WTC11 (cell line): ENCODE measurements around the gene ADCY5.

Source experiments
- CREB1 ChIP-seq: sonication (generic); formaldehyde crosslinking; IDR thresholded peaks from 2 replicates; pipeline ENCODE4 v1.8.0; 2023; ENCODE audit warnings: mild to moderate bottlenecking, missing genetic modification reagents
- CTCF ChIP-seq: fragments of 200-600 bp; IDR thresholded peaks from 2 replicates; pipeline ENCODE4 v1.8.0; 2022; ENCODE audit warnings: antibody characterized with exemption
- E2F4 ChIP-seq: sonication (generic); formaldehyde crosslinking; IDR thresholded peaks from 2 replicates; pipeline ENCODE4 v1.8.1; 2022; ENCODE audit warnings: low read depth, mild to moderate bottlenecking, moderate library complexity, missing genetic modification reagents, borderline replicate concordance
- GABPB1 ChIP-seq: sonication (generic); formaldehyde crosslinking; IDR thresholded peaks from 2 replicates; pipeline ENCODE4 v1.8.1; 2023; ENCODE audit warnings: mild to moderate bottlenecking, missing genetic modification reagents
- HMGA2 ChIP-seq: fragments of 250-450 bp; sonication (Bioruptor Pico); IDR thresholded peaks from 2 replicates; pipeline ENCODE4 v1.4.0; 2021; ENCODE audit warnings: mild to moderate bottlenecking, moderate library complexity
- MLX ChIP-seq: sonication (generic); formaldehyde crosslinking; IDR thresholded peaks from 2 replicates; pipeline ENCODE4 v1.8.1; 2023; ENCODE audit warnings: mild to moderate bottlenecking, missing genetic modification reagents, moderate library complexity
- SMAD4 ChIP-seq: sonication (generic); formaldehyde crosslinking; IDR thresholded peaks from 2 replicates; pipeline ENCODE4 v1.8.0; 2022; ENCODE audit warnings: mild to moderate bottlenecking, missing genetic modification reagents
- SP1 ChIP-seq: sonication (generic); formaldehyde crosslinking; conservative IDR thresholded peaks from 2 replicates; pipeline ENCODE4 v1.8.1; 2022; ENCODE audit warnings: missing genetic modification reagents
- TF ChIP-seq, protein P1 (sequence below): sonication (generic); formaldehyde crosslinking; IDR thresholded peaks from 2 replicates; pipeline ENCODE4 v1.8.0; 2022; ENCODE audit warnings: missing genetic modification reagents

DNA sequence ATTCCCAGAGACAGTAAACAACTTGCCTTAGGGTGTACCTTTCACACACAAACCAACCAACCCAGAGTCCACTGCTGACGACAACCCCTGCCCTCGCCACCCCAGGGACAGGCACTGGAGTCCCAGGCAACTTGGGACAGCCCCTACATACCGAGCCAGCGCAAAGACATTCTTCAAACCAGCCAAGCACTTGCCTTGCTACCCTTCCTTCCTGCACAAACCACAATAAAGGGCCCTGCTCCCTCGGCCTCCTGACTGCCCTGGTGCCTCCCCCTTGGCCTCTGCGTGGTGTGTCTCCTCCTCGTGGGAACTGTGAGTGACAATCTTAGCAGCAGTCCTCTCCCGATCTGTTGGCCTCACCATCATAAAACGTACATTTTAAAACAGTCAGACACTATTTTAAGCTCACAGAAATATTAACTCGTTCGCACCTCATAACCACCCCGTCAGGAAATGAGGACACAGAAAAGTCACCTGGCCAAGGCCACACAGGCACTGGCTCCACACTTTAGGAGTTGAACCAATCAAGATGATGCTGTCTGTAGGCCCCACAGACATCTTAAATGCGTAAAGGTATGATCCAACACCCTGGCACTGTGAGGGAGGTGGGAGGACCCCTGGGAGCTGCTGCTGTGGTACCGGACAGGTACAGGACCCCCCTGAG is 113.8 kb downstream of the ADCY5 start:
- TF ChIP-seq, protein P1, sequence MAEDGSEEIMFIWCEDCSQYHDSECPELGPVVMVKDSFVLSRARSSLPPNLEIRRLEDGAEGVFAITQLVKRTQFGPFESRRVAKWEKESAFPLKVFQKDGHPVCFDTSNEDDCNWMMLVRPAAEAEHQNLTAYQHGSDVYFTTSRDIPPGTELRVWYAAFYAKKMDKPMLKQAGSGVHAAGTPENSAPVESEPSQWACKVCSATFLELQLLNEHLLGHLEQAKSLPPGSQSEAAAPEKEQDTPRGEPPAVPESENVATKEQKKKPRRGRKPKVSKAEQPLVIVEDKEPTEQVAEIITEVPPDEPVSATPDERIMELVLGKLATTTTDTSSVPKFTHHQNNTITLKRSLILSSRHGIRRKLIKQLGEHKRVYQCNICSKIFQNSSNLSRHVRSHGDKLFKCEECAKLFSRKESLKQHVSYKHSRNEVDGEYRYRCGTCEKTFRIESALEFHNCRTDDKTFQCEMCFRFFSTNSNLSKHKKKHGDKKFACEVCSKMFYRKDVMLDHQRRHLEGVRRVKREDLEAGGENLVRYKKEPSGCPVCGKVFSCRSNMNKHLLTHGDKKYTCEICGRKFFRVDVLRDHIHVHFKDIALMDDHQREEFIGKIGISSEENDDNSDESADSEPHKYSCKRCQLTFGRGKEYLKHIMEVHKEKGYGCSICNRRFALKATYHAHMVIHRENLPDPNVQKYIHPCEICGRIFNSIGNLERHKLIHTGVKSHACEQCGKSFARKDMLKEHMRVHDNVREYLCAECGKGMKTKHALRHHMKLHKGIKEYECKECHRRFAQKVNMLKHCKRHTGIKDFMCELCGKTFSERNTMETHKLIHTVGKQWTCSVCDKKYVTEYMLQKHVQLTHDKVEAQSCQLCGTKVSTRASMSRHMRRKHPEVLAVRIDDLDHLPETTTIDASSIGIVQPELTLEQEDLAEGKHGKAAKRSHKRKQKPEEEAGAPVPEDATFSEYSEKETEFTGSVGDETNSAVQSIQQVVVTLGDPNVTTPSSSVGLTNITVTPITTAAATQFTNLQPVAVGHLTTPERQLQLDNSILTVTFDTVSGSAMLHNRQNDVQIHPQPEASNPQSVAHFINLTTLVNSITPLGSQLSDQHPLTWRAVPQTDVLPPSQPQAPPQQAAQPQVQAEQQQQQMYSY = no peak
- no peak for TF ChIP-seq SP1 (CRISPR knock-in tag)
- no peak for TF ChIP-seq CTCF
- TF ChIP-seq MLX (CRISPR knock-in tag) = no peak
- no peak for TF ChIP-seq CREB1 (CRISPR knock-in tag)
- TF ChIP-seq GABPB1 (CRISPR knock-in tag) = no peak
- no peak for TF ChIP-seq E2F4 (CRISPR knock-in tag)
- TF ChIP-seq HMGA2 (CRISPR knock-in tag) = no peak
- TF ChIP-seq SMAD4 (CRISPR knock-in tag) = no peak
